ENCODE data around the gene ZC3H14.

The ZC3H14 gene

GRCh38 chr14:88535813-88536212 is 27.0 kb upstream of the ZC3H14 start:
- no peaks in the 10 kb centered on the region for H3K79me2 ChIP-seq (ENCODE audit: low read length)
- H3K9me3 ChIP-seq (replicated peaks; ENCODE audit: insufficient read depth, low read length), result no peaks in the 10 kb centered on the region
- H3K27me3 ChIP-seq (replicated peaks; ENCODE audit: insufficient read depth, low read length), result no peaks in the 10 kb centered on the region
- no peak overlapping the region for H3K27ac ChIP-seq (ENCODE audit: low read length)
- H4K20me1 ChIP-seq (ENCODE audit: insufficient read depth, low read length), result no peaks in the 10 kb centered on the region
- DNase-seq, result no peak
- H3F3A ChIP-seq (ENCODE audit: insufficient read depth, low read length), result no peaks in the 10 kb centered on the region
- no peaks in the 10 kb centered on the region for H3K9me2 ChIP-seq (replicated peaks; ENCODE audit: insufficient read depth, low read length)
- H3K36me3 ChIP-seq (replicated peaks; ENCODE audit: insufficient read depth, low read length), result no peaks in the 10 kb centered on the region
- no peak overlapping the region for H2AFZ ChIP-seq (ENCODE audit: low read length)
- no peaks in the 10 kb centered on the region for H3K4me1 ChIP-seq (ENCODE audit: low read length)
- H3K4me3 ChIP-seq (ENCODE audit: low read length), result no peak overlapping the region
- H3K9ac ChIP-seq (ENCODE audit: low read length), result no peak overlapping the region
- H3K4me2 ChIP-seq (ENCODE audit: low read depth, low read length), result no peak overlapping the region
- no peak for TF ChIP-seq EZH2 (optimal IDR thresholded peaks at IDR 0.05; ENCODE audit: low read depth, low read length)
- no peak for TF ChIP-seq CTCF (IDR thresholded peaks at IDR 0.05; ENCODE audit: low read length)
- no peak for TF ChIP-seq EZH2phosphoT487 (IDR thresholded peaks at IDR 0.05; ENCODE audit: low read length)

- Histone ChIP-seq H3K79me2 (ENCODE audit: low read length) (no peaks in the 10 kb centered on the region), H3K4me2 (ENCODE audit: low read depth, low read length) (no peak overlapping the region), H3F3A (ENCODE audit: insufficient read depth, low read length) (no peaks in the 10 kb centered on the region), H3K4me3 (ENCODE audit: low read length) (no peak overlapping the region), H3K9ac (ENCODE audit: low read length) (no peak overlapping the region), H3K36me3 (replicated peaks; ENCODE audit: insufficient read depth, low read length) (no peaks in the 10 kb centered on the region), H3K27ac (ENCODE audit: low read length) (no peak overlapping the region), H3K27me3 (replicated peaks; ENCODE audit: insufficient read depth, low read length) (no peaks in the 10 kb centered on the region), H2AFZ (ENCODE audit: low read length) (no peak overlapping the region), H4K20me1 (ENCODE audit: insufficient read depth, low read length) (no peaks in the 10 kb centered on the region), H3K9me3 (replicated peaks; ENCODE audit: insufficient read depth, low read length) (no peaks in the 10 kb centered on the region), H3K9me2 (replicated peaks; ENCODE audit: insufficient read depth, low read length) (no peaks in the 10 kb centered on the region), H3K4me1 (ENCODE audit: low read length) (no peaks in the 10 kb centered on the region)
- TF ChIP-seq EZH2phosphoT487 (IDR thresholded peaks at IDR 0.05; ENCODE audit: low read length), result no peak
- no peak for DNase-seq
Measured at GRCh38 chr14:88541324-88541723, 21.5 kb upstream of the ZC3H14 start.

- Histone ChIP-seq H3K27me3 (replicated peaks; ENCODE audit: insufficient read depth, low read length) (no peaks in the 10 kb centered on the region), H3K9me2 (replicated peaks; ENCODE audit: insufficient read depth, low read length) (no peaks in the 10 kb centered on the region), H4K20me1 (ENCODE audit: insufficient read depth, low read length) (no peaks in the 10 kb centered on the region), H3K4me3 (ENCODE audit: low read length) (no peak overlapping the region), H3K9me3 (replicated peaks; ENCODE audit: insufficient read depth, low read length) (no peaks in the 10 kb centered on the region), H3K4me1 (ENCODE audit: low read length) (no peaks in the 10 kb centered on the region), H3K9ac (ENCODE audit: low read length) (no peak overlapping the region), H3K4me2 (ENCODE audit: low read depth, low read length) (no peak overlapping the region), H3K27ac (ENCODE audit: low read length) (no peak overlapping the region), H2AFZ (ENCODE audit: low read length) (no peak overlapping the region), H3K79me2 (ENCODE audit: low read length) (no peaks in the 10 kb centered on the region), H3F3A (ENCODE audit: insufficient read depth, low read length) (no peaks in the 10 kb centered on the region), H3K36me3 (replicated peaks; ENCODE audit: insufficient read depth, low read length) (no peaks in the 10 kb centered on the region)
- TF ChIP-seq EZH2phosphoT487 (IDR thresholded peaks at IDR 0.05; ENCODE audit: low read length) (no peak), CTCF (IDR thresholded peaks at IDR 0.05; ENCODE audit: low read length) (no peak), EZH2 (optimal IDR thresholded peaks at IDR 0.05; ENCODE audit: low read depth, low read length) (no peak)
- DNase-seq, result no peak
Measured at GRCh38 chr14:88542857-88543795, 19.7 kb upstream of the ZC3H14 start.

- Histone ChIP-seq H4K20me1 (ENCODE audit: insufficient read depth, low read length) (no peaks in the 10 kb centered on the region), H3K9me2 (replicated peaks; ENCODE audit: insufficient read depth, low read length) (no peaks in the 10 kb centered on the region), H3K36me3 (replicated peaks; ENCODE audit: insufficient read depth, low read length) (no peaks in the 10 kb centered on the region), H3K79me2 (ENCODE audit: low read length) (no peaks in the 10 kb centered on the region), H2AFZ (ENCODE audit: low read length) (no peak overlapping the region), H3K4me1 (ENCODE audit: low read length) (no peaks in the 10 kb centered on the region), H3F3A (ENCODE audit: insufficient read depth, low read length) (no peaks in the 10 kb centered on the region), H3K9me3 (replicated peaks; ENCODE audit: insufficient read depth, low read length) (no peaks in the 10 kb centered on the region), H3K9ac (ENCODE audit: low read length) (no peak overlapping the region), H3K27ac (ENCODE audit: low read length) (no peak overlapping the region), H3K4me3 (ENCODE audit: low read length) (no peak overlapping the region), H3K27me3 (replicated peaks; ENCODE audit: insufficient read depth, low read length) (no peaks in the 10 kb centered on the region), H3K4me2 (ENCODE audit: low read depth, low read length) (no peak overlapping the region)
- DNase-seq, result no peak
- TF ChIP-seq EZH2phosphoT487 (IDR thresholded peaks at IDR 0.05; ENCODE audit: low read length) (no peak), CTCF (IDR thresholded peaks at IDR 0.05; ENCODE audit: low read length) (no peak)
Measured at GRCh38 chr14:88545256-88545655, 17.6 kb upstream of the ZC3H14 start.
